Measurements from ENCODE around the gene PATJ.

The PATJ gene

DNA sequence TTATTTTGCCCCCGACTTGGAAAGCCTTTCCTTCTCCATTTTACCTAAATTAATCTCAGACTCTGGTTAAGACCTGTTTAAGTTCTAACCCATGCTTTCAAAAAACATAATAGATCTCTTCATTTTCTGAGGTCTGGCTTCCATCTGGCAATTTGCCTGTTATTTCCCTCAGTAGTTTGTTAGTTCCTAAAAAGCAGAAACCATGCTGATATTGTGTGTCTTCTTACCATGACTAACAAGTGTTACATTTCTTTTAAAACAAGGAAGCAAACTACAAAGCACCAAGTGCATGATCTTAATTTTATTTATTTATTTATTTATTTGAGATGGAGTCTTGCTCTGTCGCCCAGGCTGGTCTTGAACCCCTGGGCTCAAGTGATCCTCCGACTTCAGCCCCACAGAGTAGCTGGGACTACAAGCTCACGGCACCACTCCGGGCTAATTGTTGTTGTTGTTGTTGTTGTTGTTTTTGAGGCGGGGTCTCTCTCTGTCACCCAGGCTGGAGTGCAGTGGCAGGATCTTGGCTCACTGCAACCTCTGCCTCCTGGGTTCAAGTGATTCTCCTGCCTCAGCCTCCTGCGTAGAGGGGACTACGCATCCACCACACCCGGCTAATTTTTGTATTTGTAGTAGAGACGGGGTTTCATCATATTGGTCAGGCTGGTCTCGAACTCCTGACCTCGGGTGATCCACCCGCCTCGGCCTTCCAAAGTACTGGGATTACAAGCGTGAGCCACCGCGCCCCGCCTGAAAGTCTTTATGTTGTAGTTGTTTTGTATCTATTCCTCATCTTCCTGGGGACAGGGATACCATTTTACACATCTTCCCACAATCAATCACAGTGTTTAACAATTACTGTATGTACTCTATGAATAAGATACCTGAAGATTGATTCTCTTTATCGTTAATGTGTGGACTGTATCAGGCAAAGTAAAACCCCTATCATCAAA lies 1.3 kb upstream of the PATJ start:
- TF ChIP-seq, protein P1, sequence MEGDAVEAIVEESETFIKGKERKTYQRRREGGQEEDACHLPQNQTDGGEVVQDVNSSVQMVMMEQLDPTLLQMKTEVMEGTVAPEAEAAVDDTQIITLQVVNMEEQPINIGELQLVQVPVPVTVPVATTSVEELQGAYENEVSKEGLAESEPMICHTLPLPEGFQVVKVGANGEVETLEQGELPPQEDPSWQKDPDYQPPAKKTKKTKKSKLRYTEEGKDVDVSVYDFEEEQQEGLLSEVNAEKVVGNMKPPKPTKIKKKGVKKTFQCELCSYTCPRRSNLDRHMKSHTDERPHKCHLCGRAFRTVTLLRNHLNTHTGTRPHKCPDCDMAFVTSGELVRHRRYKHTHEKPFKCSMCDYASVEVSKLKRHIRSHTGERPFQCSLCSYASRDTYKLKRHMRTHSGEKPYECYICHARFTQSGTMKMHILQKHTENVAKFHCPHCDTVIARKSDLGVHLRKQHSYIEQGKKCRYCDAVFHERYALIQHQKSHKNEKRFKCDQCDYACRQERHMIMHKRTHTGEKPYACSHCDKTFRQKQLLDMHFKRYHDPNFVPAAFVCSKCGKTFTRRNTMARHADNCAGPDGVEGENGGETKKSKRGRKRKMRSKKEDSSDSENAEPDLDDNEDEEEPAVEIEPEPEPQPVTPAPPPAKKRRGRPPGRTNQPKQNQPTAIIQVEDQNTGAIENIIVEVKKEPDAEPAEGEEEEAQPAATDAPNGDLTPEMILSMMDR (IDR thresholded peaks at IDR 0.05; ENCODE audit: low read depth, low read length, missing control alignments) = no peak
- no peak for DNase-seq (ENCODE audit: extremely low read depth, low read depth)
- peak overlapping the region; percentile 55 for H3K4me3 ChIP-seq (replicated peaks; ENCODE audit: low read depth, low read length)

DNA sequence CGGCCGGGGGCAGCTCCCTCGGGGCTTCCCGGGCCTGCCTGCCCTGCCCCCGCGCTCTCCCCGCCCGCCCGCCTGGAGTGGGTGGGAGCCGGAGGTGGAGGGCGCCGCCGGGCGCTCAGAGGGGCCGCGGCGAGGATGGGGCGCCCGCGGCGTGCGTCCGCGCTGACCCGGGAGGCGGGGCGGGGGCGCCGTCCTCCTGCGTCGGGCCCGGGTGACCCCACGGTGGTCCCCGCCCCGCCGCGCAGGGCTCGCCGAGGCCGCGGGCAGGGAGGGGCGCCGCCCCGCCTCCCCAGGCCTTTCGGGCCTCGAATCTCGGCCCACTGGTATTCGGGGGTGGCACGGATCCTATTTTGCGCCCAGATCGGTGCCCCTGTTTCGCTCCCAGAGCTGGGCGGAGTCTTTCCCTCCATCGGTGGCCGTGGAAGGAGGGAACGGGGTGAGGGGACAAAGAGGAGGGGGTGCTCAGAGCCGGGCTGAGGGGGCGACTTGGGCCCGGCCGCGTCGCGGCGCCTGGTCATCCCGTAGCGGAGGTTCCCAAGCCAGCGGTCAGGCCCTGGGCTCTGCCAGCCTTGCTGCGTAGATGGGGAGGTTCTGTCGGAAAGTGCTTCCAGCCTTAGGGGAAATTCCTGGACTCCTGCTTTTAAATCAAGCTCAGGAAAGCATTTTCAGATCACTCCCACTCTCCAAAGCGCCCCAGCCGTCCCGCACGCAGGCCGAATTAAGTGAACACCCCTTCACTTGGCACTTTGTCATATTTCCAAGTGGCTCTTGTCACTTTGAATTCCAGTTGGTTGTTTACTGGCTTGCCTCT lies 545 bp downstream of the PATJ start:
- DNase-seq (ENCODE audit: extremely low read depth, low read depth) = no peak
- H3K4me3 ChIP-seq (replicated peaks; ENCODE audit: low read depth, low read length) = peak overlapping the region; percentile 55
- TF ChIP-seq, protein P1 (IDR thresholded peaks at IDR 0.05; ENCODE audit: low read depth, low read length, missing control alignments) = no peak

DNA sequence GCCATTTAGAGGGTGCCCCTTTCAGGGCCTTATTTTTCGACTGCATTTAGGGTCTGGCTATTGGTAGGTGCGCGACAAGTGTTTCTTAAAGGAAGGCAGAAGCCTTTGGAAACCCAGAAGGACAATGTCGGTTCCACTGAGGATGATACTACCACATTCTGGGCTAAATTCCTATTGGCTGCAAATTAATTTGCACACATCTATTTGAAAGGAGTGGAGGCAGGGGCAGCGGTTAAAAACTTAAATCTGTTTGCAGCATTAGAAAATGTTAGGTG lies 1.1 kb downstream of the PATJ start:
- TF ChIP-seq, protein P1 (IDR thresholded peaks at IDR 0.05; ENCODE audit: low read depth, low read length, missing control alignments) = no peak
- H3K4me3 ChIP-seq (replicated peaks; ENCODE audit: low read depth, low read length) = peak overlapping the region; percentile 55
- DNase-seq (ENCODE audit: extremely low read depth, low read depth) = no peak

DNA sequence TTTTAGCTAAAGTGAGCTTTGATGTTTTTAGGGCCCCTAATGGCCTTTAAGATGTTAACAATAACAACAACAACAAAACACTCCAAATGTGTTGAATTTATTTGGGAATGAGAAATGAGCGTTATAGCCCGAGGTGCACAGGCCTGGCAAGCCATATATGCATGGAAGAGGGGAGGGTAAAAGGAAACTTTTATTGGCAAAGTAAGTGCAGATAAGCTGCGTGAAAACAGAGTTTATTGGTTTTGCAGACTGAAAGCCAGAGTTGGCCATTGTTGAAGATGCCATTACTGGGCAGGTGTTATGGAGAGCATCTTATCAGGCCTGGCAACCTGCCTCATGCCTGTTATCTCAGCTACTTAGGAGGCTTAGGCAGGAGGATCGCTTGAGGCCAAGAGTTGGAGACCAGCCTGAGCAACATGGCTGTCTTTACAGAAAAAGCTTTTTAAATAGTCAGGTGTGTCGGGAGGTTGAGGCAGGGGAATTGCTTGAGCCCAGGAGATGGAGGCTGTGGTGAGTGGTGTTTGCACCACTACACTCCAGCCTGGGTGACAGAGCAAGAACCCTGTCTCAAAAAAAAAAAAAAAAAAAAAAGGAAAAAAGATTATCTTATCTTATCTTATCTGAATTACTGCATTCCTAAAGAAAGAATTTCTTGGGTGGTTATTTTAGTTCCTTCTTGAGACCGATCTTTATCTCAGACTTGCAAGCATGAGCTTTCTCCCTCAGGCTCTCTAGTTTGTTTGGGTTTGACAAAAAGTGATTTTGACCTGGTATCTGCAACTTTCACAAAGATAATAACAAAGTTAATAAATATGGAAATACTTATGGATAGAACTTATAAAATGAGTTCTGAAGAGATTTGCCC lies 1.7 kb downstream of the PATJ start:
- TF ChIP-seq, protein P1 (IDR thresholded peaks at IDR 0.05; ENCODE audit: low read depth, low read length, missing control alignments) = no peak
- no peak overlapping the region for H3K4me3 ChIP-seq (replicated peaks; ENCODE audit: low read depth, low read length)

DNA sequence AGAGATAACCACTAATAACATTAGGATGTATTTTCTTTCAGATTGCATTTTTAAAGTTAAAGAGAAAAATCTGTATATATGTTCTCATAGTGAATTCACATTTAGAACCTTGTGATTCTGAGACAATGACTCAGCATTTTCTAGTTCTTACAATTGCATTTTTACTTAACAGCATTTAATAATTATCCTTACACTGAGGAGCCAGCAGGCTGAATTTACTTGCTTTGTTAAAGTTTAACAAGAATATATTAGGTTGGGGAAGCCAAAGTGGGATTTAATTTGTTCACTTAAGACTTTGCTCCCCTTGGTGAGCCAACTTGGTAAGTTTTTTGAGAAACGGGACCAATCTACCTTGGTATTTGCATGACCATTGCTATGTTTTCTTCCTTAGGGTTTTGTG lies 4.5 kb downstream of the PATJ start:
- H3K4me3 ChIP-seq (replicated peaks; ENCODE audit: low read depth, low read length) = no peak overlapping the region
- DNase-seq (ENCODE audit: extremely low read depth, low read depth) = no peak
- TF ChIP-seq, protein P1 (IDR thresholded peaks at IDR 0.05; ENCODE audit: low read depth, low read length, missing control alignments) = no peak

More for the DNA sequence above, 1.7 kb downstream of the PATJ start:
- DNase-seq (ENCODE audit: extremely low read depth, low read depth) = no peak

DNA sequence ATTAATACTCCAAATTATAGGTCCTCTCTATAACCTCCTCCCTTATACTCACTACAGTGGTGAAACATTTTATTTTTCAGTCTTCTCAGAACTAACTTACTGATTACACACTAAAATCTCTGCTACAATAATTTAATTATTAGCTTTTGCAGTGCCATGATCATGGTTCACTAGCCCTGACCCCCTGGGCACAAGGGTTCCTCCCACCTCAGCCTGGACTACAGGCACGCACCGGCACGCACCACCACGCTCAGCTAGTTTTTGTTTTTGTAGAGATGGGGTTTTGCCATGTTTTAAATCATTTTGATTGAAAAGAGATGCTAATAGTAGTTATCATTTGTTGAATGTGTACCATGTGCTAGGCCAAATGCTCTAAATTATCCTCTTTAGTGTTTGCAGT lies 6.3 kb downstream of the PATJ start:
- no peak overlapping the region for H3K4me3 ChIP-seq (replicated peaks; ENCODE audit: low read depth, low read length)
- no peak for DNase-seq (ENCODE audit: extremely low read depth, low read depth)
- TF ChIP-seq, protein P1 (IDR thresholded peaks at IDR 0.05; ENCODE audit: low read depth, low read length, missing control alignments) = no peak

All from HFF-Myc (cell line).